ENCODE measurements around the gene LRRC45.

The LRRC45 gene

DNA sequence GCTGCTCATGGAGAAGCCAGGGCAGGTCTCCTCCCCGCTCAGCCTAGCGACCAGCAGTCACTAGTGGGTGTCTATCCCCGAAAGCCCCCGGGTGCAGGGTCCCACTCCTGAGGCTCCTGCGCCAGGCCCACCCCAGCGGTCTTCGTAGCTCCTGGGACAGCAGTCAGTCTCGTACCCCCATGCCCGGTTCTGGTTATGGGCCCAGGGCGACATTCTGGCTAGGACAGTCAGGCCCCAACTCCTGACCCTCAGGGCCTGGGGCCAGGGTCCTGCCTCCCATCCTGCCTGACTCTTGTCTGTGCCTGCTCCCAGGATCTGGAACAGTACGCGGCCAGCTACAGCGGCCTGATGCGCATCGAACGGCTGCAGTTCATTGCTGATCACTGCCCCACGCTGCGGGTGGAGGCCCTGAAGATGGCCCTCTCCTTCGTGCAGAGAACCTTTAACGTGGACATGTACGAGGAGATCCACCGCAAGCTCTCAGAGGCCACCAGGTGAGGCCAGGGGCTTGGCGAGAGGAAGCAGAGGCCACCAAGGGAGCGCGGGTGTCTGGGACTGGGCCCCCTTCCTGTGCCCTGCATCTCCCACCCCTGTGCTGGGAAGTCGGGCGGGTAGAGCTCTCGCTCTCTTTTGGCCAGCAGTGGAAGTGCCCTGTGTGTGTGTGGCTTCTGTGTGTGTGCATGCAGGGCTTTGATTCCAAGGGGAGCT lies 30.6 kb downstream of the LRRC45 start:
- DNase-seq = no peak

GRCh38 chr17:82054351-82055022 lies 31.4 kb downstream of the LRRC45 start:
- no peak for DNase-seq

DNA sequence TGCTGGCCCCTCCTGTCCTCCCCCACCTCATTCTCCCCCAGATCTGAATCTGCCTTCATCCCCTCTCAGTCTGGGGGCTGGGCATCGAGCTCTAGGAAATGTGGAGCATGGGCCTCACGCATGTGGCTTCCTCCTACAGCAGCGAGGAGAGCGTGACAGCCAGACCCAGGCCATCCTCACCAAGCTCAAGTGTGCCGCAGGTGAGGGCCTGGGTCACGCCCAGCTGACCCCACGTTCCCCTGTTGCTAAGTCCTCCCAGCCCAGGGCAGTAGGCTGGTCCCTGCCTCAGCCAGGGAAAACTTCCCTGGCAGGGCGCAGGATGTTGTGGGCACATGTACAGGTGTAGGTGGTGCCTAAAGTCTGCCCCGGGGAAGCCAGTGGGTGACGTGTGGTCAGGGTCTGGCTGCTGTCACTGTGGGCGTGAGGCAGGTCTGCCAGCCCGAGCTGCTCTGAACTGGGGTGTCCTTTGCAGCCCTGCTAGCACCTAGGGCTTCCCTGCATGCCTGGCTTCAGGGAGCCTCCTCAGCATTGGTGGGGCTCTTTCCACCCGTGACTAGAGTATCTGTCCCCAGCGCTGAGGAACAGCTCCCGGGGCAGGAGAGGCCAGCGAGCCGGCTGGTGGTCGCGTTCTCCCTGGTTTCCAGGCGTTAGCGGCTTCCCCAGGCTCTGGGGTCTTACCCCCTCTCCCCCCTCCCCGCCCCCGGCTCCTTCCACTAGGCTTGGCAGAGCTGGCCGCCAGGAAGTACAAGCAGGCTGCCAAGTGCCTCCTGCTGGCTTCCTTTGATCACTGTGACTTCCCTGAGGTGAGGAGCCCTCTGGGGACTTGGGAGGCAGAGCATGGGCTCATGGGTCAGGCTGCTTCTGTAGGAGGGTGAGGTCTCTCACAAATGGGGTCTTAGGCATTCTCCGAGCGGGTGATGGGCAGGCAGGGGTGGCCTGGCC lies 32.2 kb downstream of the LRRC45 start:
- DNase-seq = no peak

- DNase-seq = no peak
These were observed 33.0 kb downstream of the LRRC45 start for GRCh38 chr17:82055965-82056728.

DNA sequence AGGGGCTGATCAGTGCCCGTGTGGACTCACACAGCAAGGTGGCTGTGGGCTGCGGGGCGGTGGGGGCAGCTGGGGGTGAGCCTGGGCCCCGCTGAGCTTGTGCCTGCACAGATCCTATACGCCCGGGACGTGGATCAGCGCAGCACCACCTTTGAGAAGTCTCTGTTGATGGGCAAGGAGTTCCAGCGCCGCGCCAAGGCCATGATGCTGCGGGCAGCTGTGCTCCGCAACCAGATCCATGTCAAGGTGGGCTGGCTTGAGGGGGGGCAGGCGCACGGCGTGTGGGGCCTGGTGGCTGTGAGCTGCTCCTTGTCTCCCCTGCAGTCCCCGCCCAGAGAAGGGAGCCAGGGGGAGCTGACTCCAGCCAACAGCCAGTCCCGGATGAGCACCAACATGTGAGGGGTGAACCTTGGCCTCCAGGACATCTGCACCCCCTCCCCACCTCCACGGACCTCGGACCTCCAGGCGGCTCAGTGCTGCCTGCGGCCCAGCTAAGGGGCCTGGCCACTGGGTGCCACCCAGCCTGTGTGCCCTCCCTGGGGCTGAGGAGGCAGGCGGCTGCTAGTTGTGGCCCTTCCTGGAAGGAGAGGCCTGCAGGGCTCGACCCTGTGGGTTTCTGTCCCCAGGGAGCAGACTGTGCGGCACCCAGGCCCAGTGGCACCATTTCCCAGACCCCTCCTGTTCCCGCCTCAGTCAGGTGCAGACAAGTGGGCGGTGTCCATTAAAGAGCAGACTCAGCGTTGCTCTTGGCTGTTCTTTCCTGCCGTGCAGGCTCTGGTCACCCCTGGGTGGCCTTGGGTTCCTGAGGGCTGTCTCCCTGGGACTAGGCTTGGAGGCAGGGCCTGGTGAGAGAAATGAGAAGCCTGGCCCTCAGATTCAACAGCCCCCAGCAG lies 33.9 kb downstream of the LRRC45 start:
- no peak for DNase-seq

GRCh38 chr17:82058230-82058854 lies 35.2 kb downstream of the LRRC45 start:
- no peak for DNase-seq

GRCh38 chr17:82058855-82059249 lies 35.7 kb downstream of the LRRC45 start:
- DNase-seq = no peak

GRCh38 chr17:82059272-82060000 lies 36.3 kb downstream of the LRRC45 start:
- no peak for DNase-seq

DNA sequence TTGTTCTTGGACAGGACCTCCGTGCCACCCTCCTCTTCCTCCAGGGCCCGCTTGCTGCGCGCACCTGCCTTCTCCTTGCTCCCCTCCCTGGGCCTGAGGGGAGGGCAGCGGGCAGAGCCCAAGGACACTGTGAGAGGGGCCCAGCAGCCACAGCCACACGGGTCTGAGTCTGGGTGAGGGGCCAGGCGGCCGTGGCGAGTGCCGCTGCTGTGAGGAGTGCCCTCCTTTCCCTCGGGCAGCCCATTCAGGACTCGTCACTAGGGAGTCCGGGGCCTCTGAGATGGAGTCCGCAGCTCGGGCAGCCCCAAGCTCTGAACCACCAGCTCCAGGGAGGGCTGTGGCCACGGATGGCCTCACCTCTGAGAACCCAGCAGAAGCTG lies 36.9 kb downstream of the LRRC45 start:
- no peak for DNase-seq

DNA sequence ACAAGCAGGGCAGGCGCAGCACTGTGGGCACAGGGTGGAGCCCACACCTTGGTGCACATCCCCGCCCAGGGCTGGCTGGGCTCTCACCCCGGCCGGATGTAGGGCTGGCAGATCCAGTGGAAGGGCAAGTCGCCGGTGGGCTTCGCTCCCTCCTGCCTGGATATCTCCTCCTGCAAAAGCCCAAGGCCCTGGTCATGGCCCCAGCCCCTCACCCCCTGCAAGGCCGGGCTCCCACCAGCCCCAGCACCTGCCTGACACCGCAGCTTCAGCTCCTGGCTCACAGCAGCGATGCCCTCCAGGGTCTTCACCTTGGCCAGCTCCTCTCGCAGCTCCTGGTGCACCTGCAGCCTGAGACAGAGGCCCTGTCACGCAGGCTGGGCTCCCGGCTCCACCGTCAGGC lies 37.5 kb downstream of the LRRC45 start:
- no peak for DNase-seq

DNA sequence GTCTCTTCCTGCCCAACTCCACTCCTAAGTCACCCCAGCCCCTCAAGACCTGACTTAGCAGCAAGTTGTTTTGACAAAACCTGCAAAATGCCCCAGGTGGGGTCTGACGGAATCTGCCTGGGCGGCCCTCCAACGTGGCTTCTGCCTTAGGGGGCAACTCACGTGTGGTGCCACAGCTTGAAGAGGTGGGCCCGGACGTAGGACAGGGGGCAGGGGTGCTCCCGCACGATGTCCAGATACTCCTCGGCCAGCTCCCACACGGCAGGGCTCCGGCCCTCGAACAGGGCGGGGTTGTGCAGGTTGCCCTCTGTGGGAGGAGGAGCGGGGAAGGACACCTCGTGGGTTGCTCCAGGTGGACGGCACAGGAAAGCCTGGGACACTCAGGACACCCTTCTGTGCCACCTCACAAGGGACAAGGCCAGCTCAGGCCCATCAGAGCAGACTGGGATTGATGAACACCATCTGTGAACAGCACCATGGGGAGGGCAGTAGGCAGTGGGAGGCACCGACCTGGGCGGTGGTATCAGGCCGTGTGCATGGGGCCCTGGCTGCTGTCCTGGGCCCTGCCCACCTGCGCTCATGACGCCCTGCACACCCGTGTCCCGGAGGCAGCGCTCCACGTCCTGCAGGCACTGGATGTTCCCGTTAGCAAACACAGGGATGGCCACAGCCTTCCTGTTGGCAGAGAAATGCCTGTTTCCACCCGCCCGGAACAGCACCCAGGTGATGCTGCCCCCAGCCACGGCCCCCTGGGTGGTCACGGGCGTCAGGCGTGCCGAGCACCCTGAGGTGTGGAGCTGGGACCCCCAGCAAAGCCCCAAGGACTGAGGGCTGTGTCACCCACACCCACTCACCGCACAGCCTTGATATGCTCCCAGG lies 38.2 kb downstream of the LRRC45 start:
- DNase-seq = no peak

- no peak for DNase-seq
These were observed 39.2 kb downstream of the LRRC45 start for GRCh38 chr17:82062076-82062983.

GRCh38 chr17:82062984-82063368 lies 39.9 kb downstream of the LRRC45 start:
- no peak for DNase-seq

DNA sequence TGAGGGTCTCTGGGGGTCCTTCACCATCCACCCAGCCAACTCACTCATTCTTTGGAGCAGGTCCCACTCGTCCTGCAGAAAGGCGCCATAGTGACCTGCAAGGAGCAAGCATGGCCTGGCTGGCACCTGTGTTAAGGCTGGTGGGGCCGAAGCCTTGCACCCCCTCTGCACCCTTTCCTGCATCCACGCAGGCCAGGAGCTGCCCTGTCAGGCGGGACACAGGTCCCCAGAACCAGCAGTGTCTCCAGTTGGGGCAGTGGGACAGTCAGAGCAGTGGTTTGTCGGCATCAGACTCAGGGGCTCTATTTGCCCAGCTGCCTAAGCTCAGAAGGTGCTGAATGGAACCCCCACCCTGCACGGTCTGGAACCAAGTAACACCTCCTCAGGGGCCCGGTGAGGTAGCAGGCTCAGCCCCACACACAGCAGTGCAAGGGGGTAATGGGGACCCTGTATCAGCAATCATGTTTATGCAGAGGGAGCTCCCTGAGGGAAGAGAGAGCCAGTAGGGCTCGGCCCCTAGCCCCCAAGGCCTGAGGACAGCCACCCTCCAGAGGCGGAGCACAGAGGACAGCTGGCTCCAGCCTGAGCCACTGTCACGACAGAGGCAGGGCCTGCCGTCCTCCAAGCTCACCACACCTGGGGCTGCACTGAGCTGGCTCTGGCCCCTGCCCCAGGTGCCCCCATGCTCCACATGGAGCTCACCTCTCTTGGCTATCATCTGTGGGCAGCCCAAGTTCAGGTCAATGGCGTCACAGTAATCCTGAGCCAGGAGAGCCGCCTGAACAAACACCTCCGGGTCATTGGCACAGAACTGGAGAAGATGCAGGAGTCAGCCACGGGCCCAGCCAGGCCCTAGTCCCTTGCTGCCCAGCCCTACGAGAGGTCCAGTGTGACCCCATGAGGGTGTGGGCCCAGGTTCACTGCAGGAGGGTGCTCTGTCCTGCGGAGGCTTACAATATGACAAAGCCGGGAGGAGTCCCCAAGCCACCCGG lies 40.6 kb downstream of the LRRC45 start:
- DNase-seq = no peak

DNA sequence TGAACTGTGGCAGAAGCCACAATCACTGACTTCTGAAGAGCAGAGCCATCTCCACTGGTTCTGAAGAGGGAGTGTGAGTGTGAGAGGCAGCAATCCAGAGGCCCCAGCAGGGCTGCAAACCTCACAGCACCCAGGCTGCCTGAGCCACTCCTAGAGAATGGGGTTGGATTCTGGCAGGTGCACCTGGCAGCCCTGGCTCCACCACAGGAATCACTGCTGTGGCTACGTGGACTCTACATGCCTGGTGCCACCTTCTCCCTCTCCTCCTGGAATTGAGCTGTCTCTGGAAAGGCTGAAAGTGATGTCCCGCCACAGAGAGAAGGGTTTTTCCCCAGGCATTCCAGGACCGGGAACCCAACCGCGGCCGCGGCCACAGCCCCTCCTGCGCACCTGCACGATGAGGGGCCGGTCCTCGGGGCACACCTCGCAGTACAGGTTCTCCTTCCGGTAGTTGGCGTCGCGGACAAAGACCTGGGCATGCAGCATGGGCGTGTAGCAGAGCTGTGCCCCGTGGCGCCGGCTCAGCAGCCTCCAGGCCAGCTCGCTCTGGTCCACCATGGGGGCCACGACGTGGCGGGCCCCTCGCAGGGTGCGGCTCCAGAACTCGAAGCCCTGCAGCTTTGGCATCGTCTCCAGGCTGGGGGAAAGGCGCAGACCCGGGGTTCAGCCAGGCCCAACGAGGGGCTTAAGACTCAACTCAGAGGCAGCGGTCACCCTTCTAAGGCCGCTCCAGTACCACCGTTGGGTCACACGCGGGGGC lies 41.5 kb downstream of the LRRC45 start:
- DNase-seq = no peak

DNA sequence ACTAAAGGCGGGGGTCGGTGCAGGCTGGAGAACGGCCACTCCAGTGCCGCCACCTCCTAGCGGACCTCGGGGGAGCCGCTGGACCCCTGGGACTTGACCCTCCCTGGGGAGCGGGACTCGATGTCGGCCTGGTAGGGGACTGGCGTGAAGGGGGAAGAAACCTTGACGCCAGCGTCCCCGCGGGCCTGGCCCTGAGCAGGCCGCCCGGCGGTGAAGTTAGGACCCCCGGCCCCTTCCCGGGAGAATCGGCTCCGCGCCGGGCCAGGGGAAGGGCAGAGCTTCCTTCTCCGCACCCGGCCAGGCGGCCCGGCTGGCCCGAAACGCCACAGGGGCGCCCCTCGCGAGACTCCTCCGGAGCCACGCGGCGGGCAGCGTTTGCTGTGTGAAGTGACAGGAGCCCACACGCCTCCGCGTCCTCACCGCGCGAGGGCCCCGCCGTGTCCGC lies 42.1 kb downstream of the LRRC45 start:
- no peak for DNase-seq

All from T1000 (cell line).